Heart right ventricle (tissue), 16 donors: Measurements from ENCODE around the gene SMTN. TPM values are rescaled to one million over a fixed set of nuclear protein-coding genes. Genes with fewer than 3 reads are reported as not detected.

Experiments
- ATAC-seq, 8 donors: fragments of 200-7000 bp; cut with Tn5 transposase; one replicate each; pipeline ENCODE4 v1.9.1; 2020; ENCODE audit warnings: mild to moderate bottlenecking in 8 of 8, moderate library complexity in 8 of 8, moderate number of reproducible peaks in 1 of 8
- DNase-seq, 2 donors: peaks; one replicate each; pipeline ENCODE4 v3.0.0-alpha.2; 2020
- H3K27ac ChIP-seq, 10 donors: fragments of 200-600 bp; sonication (generic) in 2 of 10; one replicate each; pipeline versions ENCODE4 v1.5.0 to v1.8.0; 2020 to 2022; ENCODE audit warnings: mild to moderate bottlenecking in 3 of 10
- H3K27me3 ChIP-seq, 7 donors: fragments of 200-600 bp; one replicate each; pipeline ENCODE4 v1.8.0; 2021 to 2022; ENCODE audit warnings: mild to moderate bottlenecking in 2 of 7
- H3K36me3 ChIP-seq, 9 donors: fragments of 200-600 bp; sonication (generic) in 1 of 9; one replicate each; pipeline versions ENCODE4 v1.5.0 to v1.8.0; 2020 to 2022; ENCODE audit warnings: mild to moderate bottlenecking in 2 of 9
- H3K4me1 ChIP-seq, 9 donors: fragments of 200-600 bp; sonication (generic) in 1 of 9; one replicate each; pipeline versions ENCODE4 v1.5.0 to v1.8.0; 2020 to 2022; ENCODE audit warnings: mild to moderate bottlenecking in 4 of 9
- H3K4me3 ChIP-seq, 10 donors: fragments of 200-600 bp; sonication (generic) in 2 of 10; one replicate each; pipeline versions ENCODE4 v1.5.0 to v1.8.0; 2020 to 2022; ENCODE audit warnings: mild to moderate bottlenecking in 7 of 10, moderate library complexity in 2 of 10
- H3K9me3 ChIP-seq, 11 donors: fragments of 200-600 bp in 10 of 11; sonication (generic) in 2 of 11; one replicate each; pipeline versions ENCODE4 v1.5.0 to v1.8.0; 2013 to 2022; ENCODE audit warnings: mild to moderate bottlenecking in 2 of 11, control low read depth in 1 of 11, moderate library complexity in 1 of 11
- CTCF ChIP-seq, 9 donors: fragments of 200-600 bp; sonication (generic) in 2 of 9; IDR thresholded peaks; one replicate each; pipeline versions ENCODE4 v1.5.0 to v1.8.0; 2021 to 2022; ENCODE audit warnings: antibody characterized with exemption in 9 of 9, mild to moderate bottlenecking in 5 of 9, moderate library complexity in 1 of 9
- WGBS, 2 donors: extraction: QIAGEN DNeasy Blood & Tissue Kit; methylation state at CpG; one replicate each; pipeline ENCODE4 v1.1.7; 2013; ENCODE audit warnings: inconsistent platforms in 1 of 2; 5-methylcytosine and 5-hydroxymethylcytosine counted together
- intact Hi-C, 10 donors: fragments of 100-400 bp; cut with DNase I; formaldehyde crosslinking; loops; one replicate each; pipeline versions ENCODE4 v1.11.1 to v1.14.2; 2022
- polyA plus RNA-seq, 2 donors: library from polyadenylated mRNA; stranded (reverse); fragments of 200-250 nt; gene quantifications; one replicate each; pipeline ENCODE4 v1.2.3, GENCODE V29; 2013
- total RNA-seq, 10 donors: library from RNA; stranded (reverse); fragmentation: NEBNext Ultra II Directional in 3 of 10; extraction: Animal tissue kit (Norgen Biotek cat#: 25700) in 3 of 10; gene quantifications; one replicate each; pipeline versions ENCODE4 v1.2.1 to v1.2.4, GENCODE V29; 2021 to 2023
- donor health status: Arrhythmogenic right ventricular cardiomyopathy.
- donor health status: ischemic (EF 13 %, LVEDD 7.1; RV severe dilation, severe dysfunction).
- donor health status: healthy with polysubstance abuse.
- donor health status: DM: no; HTN: yes; CAD: no.
- donor health status: DM: no; HTN: no; CAD: no.
- donor health status: ischemic (EF 25% LVEDD 6.9; RV normal size, moderate dysfunction).
- donor health status: ischemic (EF 25% LVEDD 5.7; RV mildly dilated, moderate dysfunction).
- donor health status: healthy.
- donor health status: DM: yes; HTN: yes; CAD: no.
- donor health status: Ischemic cardiomyopathy.
- donor health status: ischemic (EF 35%, LVEDD 5.7; RV mildly dilated, moderate dysfunction).
- donor health status: nonischemic (EF 11% LVEDD 7.7; RV severe dilation, severe dysfunction).
- donor health status: DM: yes; HTN: yes; CAD: no.
- donor health status: PGD.
- donor health status: ischemic (EF 29% LVEDD 5.4; RV normal size, mild dysfunction).
- donor health status: nonischemic (EF 23%, LVEDD 6.1; RV moderate dilation, normal function).

Gene SMTN
- total and polyA plus RNA-seq, 12 donors = 64.2 to 398 (median 204) TPM

DNA sequence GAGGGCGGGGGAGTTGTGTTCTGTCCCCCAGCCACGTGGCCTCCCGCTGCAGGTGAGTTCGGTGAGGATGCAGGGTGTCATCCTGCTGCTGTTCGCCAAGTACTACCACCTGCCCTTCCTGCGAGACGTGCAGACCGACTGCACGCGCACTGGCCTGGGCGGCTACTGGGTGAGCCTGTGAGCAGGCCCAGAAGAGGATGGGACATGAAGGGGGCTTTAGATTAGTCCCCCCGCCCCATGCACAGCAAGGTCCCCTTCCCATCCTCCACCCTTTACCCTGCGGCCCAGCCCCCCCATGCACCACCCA lies 45.7 kb downstream of the SMTN start:
- Histone ChIP-seq H3K36me3 (peaks cover 0 to 20% (median 0%) of the 10 kb centered on the region in 9 donors), H3K27me3 (no peaks in the 10 kb centered on the region), H3K4me3 (no peak overlapping the region), H3K9me3 (no peaks in the 10 kb centered on the region), H3K4me1 (peaks cover 3 to 22% (median 17%) of the 10 kb centered on the region in 9 donors), H3K27ac (no peak overlapping the region)
- DNase-seq (no peak), ATAC-seq (no peak)
- 87 to 91% methylated on average over 13 of the region's 13 CpGs for WGBS, 2 donors
- TF ChIP-seq CTCF (IDR thresholded peaks at IDR 0.05) = no peak
- intact Hi-C loops = no loop called here

- H3K36me3 ChIP-seq = peaks cover 0 to 20% (median 0%) of the 10 kb centered on the region in 9 donors
- no peak overlapping the region for H3K4me3 ChIP-seq
- no peaks in the 10 kb centered on the region for H3K9me3 ChIP-seq
- no peak for ATAC-seq
- 60% methylated on average over 19 of the region's 19 CpGs for WGBS, 2 donors
- intact Hi-C loops = no loop called here
- H3K27ac ChIP-seq = no peak overlapping the region
- H3K27me3 ChIP-seq = no peaks in the 10 kb centered on the region
- peaks cover 3 to 18% (median 13%) of the 10 kb centered on the region in 9 donors for H3K4me1 ChIP-seq
- no peak for DNase-seq
- TF ChIP-seq CTCF (IDR thresholded peaks at IDR 0.05) = no peak
These were observed 46.2 kb downstream of the SMTN start for GRCh38 chr22:31127181-31127772.

DNA sequence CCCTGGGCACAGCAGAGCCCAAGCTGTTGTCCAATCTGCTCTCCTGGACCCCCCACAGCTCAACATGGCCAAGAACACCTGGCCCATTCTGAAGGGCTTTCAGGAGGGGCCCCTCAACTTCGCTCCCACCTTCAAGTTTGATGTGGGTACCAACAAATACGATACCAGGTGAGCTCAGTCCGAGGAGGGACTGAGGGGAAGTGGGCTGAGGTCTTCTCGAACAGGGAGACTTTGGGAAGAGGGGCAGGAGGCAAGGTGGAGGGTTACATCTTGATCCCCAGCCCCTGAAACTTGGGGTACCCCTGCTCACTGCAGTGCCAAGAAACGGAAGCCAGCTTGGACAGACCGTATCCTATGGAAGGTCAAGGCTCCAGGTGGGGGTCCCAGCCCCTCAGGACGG lies 47.0 kb downstream of the SMTN start:
- no peak overlapping the region for H3K27ac ChIP-seq
- no peaks in the 10 kb centered on the region for H3K9me3 ChIP-seq
- H3K36me3 ChIP-seq = peaks cover 0 to 20% (median 0%) of the 10 kb centered on the region in 9 donors
- no peak overlapping the region for H3K4me3 ChIP-seq
- ATAC-seq (no peak), DNase-seq (no peak)
- peaks cover 0 to 10% (median 5%) of the 10 kb centered on the region in 9 donors for H3K4me1 ChIP-seq
- TF ChIP-seq CTCF (IDR thresholded peaks at IDR 0.05) = no peak
- WGBS, 2 donors = 93 to 97% methylated on average over 7 of the region's 7 CpGs
- intact Hi-C loops = no loop called here
- H3K27me3 ChIP-seq = no peaks in the 10 kb centered on the region

DNA sequence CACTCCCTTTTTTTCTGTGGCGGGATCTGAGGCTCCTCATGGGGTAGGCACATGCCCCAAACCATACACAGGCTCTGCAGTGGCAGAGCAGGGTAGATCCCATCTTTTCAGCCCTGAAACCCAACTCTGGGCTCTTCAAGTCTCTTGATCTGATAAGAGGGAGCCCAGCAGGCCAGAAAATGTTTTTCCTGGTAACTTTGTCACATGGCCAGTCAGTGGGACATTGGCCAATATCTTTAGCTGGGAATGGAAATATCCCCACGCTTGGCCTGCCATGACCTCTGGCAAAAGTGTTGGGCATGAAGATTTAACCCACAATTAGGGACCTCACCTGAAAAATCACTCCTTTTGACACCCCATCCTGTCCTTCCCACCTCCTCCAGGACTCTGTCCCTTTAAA lies 49.8 kb downstream of the SMTN start:
- Histone ChIP-seq H3K9me3 (no peaks in the 10 kb centered on the region), H3K27me3 (no peaks in the 10 kb centered on the region), H3K4me3 (no peak overlapping the region), H3K27ac (no peak overlapping the region), H3K36me3 (peaks cover 0 to 20% (median 0%) of the 10 kb centered on the region in 9 donors), H3K4me1 (peaks cover 0 to 7% (median 0%) of the 10 kb centered on the region in 9 donors)
- no peak for DNase-seq
- no peak for ATAC-seq
- intact Hi-C loops = no loop called here
- WGBS, 2 donors = 70 to 72% methylated on average over 2 of the region's 2 CpGs
- TF ChIP-seq CTCF (IDR thresholded peaks at IDR 0.05) = no peak
